ENCODE measurements around the gene IBA57.

Gene IBA57

GRCh38 chr1:228211531-228212414 is 46.2 kb downstream of the IBA57 start:
- no peak overlapping the region for H3K9ac ChIP-seq (ENCODE audit: low read length)
- no peaks in the 10 kb centered on the region for H3K9me3 ChIP-seq (replicated peaks; ENCODE audit: insufficient read depth, low read length)
- H3K27me3 ChIP-seq (replicated peaks; ENCODE audit: insufficient read depth, low read length) = peaks cover 11% of the 10 kb centered on the region; the same call in 1 of the 2 replicates
- H3K36me3 ChIP-seq (replicated peaks; ENCODE audit: insufficient read depth, low read length) = no peaks in the 10 kb centered on the region
- no peaks in the 10 kb centered on the region for H3K9me2 ChIP-seq (replicated peaks; ENCODE audit: insufficient read depth, low read length)
- H2AFZ ChIP-seq (ENCODE audit: low read length) = no peak overlapping the region
- H3K79me2 ChIP-seq (ENCODE audit: low read length) = no peaks in the 10 kb centered on the region
- peaks cover 15% of the 10 kb centered on the region for H3K4me1 ChIP-seq (ENCODE audit: low read length)
- H3K4me2 ChIP-seq (ENCODE audit: low read depth, low read length) = no peak overlapping the region
- TF ChIP-seq EZH2 (optimal IDR thresholded peaks at IDR 0.05; ENCODE audit: low read depth, low read length) (no peak), EZH2phosphoT487 (IDR thresholded peaks at IDR 0.05; ENCODE audit: low read length) (no peak), CTCF (IDR thresholded peaks at IDR 0.05; ENCODE audit: low read length) (no peak)
- no peak overlapping the region for H3K4me3 ChIP-seq (ENCODE audit: low read length)
- no peaks in the 10 kb centered on the region for H4K20me1 ChIP-seq (ENCODE audit: insufficient read depth, low read length)
- no peak overlapping the region for H3K27ac ChIP-seq (ENCODE audit: low read length)
- DNase-seq = no peak
- no peaks in the 10 kb centered on the region for H3F3A ChIP-seq (ENCODE audit: insufficient read depth, low read length)

DNA sequence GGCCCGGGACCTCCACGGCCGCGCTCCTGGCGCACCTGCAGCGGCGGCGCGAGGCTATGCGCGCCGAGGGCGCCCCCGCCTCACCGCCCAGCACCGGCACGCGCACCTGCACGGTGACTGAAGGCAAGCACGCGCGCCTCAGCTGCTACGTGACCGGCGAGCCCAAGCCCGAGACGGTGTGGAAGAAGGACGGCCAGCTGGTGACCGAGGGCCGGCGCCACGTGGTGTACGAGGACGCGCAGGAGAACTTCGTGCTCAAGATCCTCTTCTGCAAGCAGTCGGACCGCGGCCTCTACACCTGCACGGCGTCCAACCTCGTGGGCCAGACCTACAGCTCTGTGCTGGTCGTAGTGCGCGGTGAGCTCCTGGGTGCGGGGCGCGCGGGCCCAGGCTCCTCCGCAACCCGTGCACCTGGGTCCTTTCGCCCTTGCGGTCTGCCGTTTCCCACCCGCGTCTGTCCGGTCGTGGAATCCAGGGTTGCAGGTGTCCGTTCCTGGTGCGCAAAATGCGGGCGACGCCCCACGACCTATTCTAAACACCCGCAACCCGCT is 46.9 kb downstream of the IBA57 start:
- Histone ChIP-seq H3K27me3 (replicated peaks; ENCODE audit: insufficient read depth, low read length) (peaks cover 11% of the 10 kb centered on the region; the same call in 1 of the 2 replicates), H3K9me3 (replicated peaks; ENCODE audit: insufficient read depth, low read length) (no peaks in the 10 kb centered on the region), H3K4me2 (ENCODE audit: low read depth, low read length) (no peak overlapping the region), H3K79me2 (ENCODE audit: low read length) (no peaks in the 10 kb centered on the region), H3K4me3 (ENCODE audit: low read length) (no peak overlapping the region), H3F3A (ENCODE audit: insufficient read depth, low read length) (no peaks in the 10 kb centered on the region), H3K27ac (ENCODE audit: low read length) (no peak overlapping the region), H3K36me3 (replicated peaks; ENCODE audit: insufficient read depth, low read length) (no peaks in the 10 kb centered on the region), H3K9ac (ENCODE audit: low read length) (no peak overlapping the region), H3K9me2 (replicated peaks; ENCODE audit: insufficient read depth, low read length) (no peaks in the 10 kb centered on the region), H3K4me1 (ENCODE audit: low read length) (peaks cover 13% of the 10 kb centered on the region), H2AFZ (ENCODE audit: low read length) (no peak overlapping the region), H4K20me1 (ENCODE audit: insufficient read depth, low read length) (no peaks in the 10 kb centered on the region)
- no peak for DNase-seq
- TF ChIP-seq EZH2phosphoT487 (IDR thresholded peaks at IDR 0.05; ENCODE audit: low read length) (no peak), CTCF (IDR thresholded peaks at IDR 0.05; ENCODE audit: low read length) (no peak), EZH2 (optimal IDR thresholded peaks at IDR 0.05; ENCODE audit: low read depth, low read length) (no peak)

DNA sequence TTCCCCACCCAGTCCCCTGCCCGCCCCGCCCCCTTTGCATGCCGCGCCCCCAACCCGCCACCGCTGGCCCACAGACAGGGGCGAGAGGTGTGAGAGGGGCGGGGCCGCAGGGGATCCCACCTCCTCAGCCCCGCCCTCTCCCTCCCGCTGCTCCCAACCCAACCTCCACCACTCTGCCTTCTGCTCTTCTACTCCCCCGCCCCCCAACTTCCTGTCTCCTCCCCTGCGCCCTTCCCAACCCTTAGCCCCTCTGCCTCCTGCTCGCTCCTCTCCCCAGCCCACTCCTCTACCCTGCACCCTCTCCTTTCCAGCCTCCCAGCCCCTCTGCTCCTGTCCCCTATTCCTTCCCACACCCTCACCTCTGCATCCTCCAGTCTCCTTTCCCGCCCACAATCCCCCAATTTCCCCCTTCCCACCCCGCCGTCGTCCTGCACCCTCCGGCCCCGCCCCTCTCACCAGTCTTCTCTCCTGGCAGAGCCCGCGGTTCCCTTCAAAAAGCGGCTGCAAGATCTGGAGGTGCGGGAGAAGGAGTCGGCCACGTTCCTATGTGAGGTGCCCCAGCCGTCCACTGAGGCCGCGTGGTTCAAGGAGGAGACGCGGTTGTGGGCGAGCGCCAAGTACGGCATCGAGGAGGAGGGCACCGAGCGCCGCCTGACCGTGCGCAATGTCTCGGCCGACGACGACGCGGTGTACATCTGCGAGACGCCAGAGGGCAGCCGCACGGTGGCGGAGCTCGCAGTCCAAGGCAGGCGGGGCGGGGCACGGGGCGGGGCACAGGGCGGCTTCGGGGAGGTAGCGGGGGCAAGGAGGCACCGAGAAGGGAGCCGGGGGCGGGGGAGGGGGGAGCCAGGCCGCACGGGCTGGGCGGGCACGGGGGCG is 47.6 kb downstream of the IBA57 start:
- Histone ChIP-seq H4K20me1 (ENCODE audit: insufficient read depth, low read length) (no peaks in the 10 kb centered on the region), H3K4me2 (ENCODE audit: low read depth, low read length) (peak overlapping the region; percentile 84), H3F3A (ENCODE audit: insufficient read depth, low read length) (no peaks in the 10 kb centered on the region), H3K4me1 (ENCODE audit: low read length) (peaks cover 5% of the 10 kb centered on the region), H2AFZ (ENCODE audit: low read length) (peak overlapping the region; percentile 69), H3K9me2 (replicated peaks; ENCODE audit: insufficient read depth, low read length) (no peaks in the 10 kb centered on the region), H3K27me3 (replicated peaks; ENCODE audit: insufficient read depth, low read length) (peaks cover 11% of the 10 kb centered on the region; the same call in 1 of the 2 replicates), H3K36me3 (replicated peaks; ENCODE audit: insufficient read depth, low read length) (no peaks in the 10 kb centered on the region), H3K79me2 (ENCODE audit: low read length) (no peaks in the 10 kb centered on the region), H3K9me3 (replicated peaks; ENCODE audit: insufficient read depth, low read length) (no peaks in the 10 kb centered on the region), H3K27ac (ENCODE audit: low read length) (no peak overlapping the region), H3K9ac (ENCODE audit: low read length) (no peak overlapping the region), H3K4me3 (ENCODE audit: low read length) (peak overlapping the region; percentile 52)
- TF ChIP-seq EZH2phosphoT487 (IDR thresholded peaks at IDR 0.05; ENCODE audit: low read length) (no peak), CTCF (IDR thresholded peaks at IDR 0.05; ENCODE audit: low read length) (peak; percentile 60)
- peak; percentile 91 for DNase-seq
